ENCODE results near the gene DAP. TPM values are rescaled to one million over a fixed set of nuclear protein-coding genes. Genes with fewer than 3 reads are reported as not detected.

DAP gene
- total and polyA plus RNA-seq, 12 donors, result 27.4 to 197 (median 101) TPM

GRCh38 chr5:10743951-10744350 is 17.1 kb downstream of the DAP start:
- no peak for DNase-seq
- no peak overlapping the region for H3K27ac ChIP-seq
- intact Hi-C loops (cut with DNase I), result no loop called here
- H3K4me3 ChIP-seq, result no peak overlapping the region
- H3K36me3 ChIP-seq (replicated peaks in 1 of 2), result peaks cover 0 to 33% of the 10 kb centered on the region in 2 donors
- no peaks in the 10 kb centered on the region for H3K4me1 ChIP-seq (replicated peaks in 1 of 2)
- no peaks in the 10 kb centered on the region for H3K9me3 ChIP-seq (replicated peaks in 1 of 3)
- TF ChIP-seq CTCF (IDR thresholded peaks at IDR 0.05) (no peak), POLR2A (IDR thresholded peaks at IDR 0.05) (no peak)
- no peaks in the 10 kb centered on the region for H3K27me3 ChIP-seq

GRCh38 chr5:10743526-10743925 is 17.5 kb downstream of the DAP start:
- Histone ChIP-seq H3K36me3 (replicated peaks in 1 of 2) (peaks cover 0 to 33% of the 10 kb centered on the region in 2 donors), H3K27ac (no peak overlapping the region), H3K27me3 (no peaks in the 10 kb centered on the region), H3K4me1 (replicated peaks in 1 of 2) (no peaks in the 10 kb centered on the region), H3K9me3 (replicated peaks in 1 of 3) (no peaks in the 10 kb centered on the region), H3K4me3 (no peak overlapping the region)
- 75 to 87% (median 82%) methylated on average over 5 of the region's 5 CpGs for WGBS, 4 donors
- DNase-seq, result no peak
- TF ChIP-seq CTCF (IDR thresholded peaks at IDR 0.05), result no peak
- intact Hi-C loops (cut with DNase I), result no loop called here

- WGBS, 4 donors, result 90 to 96% (median 93%) methylated on average over 9 of the region's 9 CpGs
- Histone ChIP-seq H3K27me3 (no peaks in the 10 kb centered on the region), H3K9me3 (replicated peaks in 1 of 3) (no peaks in the 10 kb centered on the region), H3K4me1 (replicated peaks in 1 of 2) (no peaks in the 10 kb centered on the region), H3K36me3 (replicated peaks in 1 of 2) (peaks cover 0 to 19% of the 10 kb centered on the region in 2 donors), H3K27ac (no peak overlapping the region), H3K4me3 (no peak overlapping the region)
- no peak for TF ChIP-seq CTCF (IDR thresholded peaks at IDR 0.05)
- no peak for TF ChIP-seq POLR2A (IDR thresholded peaks at IDR 0.05)
- peak in 1 of 7 donors; percentile 1 for DNase-seq
- intact Hi-C loops (cut with DNase I), result no loop called here
Observed at GRCh38 chr5:10741661-10742060, 19.4 kb downstream of the DAP start.

GRCh38 chr5:10740384-10740783 is 20.6 kb downstream of the DAP start:
- intact Hi-C loops (cut with DNase I), result no loop called here
- DNase-seq, result no peak
- Histone ChIP-seq H3K27ac (no peak overlapping the region), H3K27me3 (no peaks in the 10 kb centered on the region), H3K4me3 (no peak overlapping the region), H3K36me3 (replicated peaks in 1 of 2) (peaks cover 0 to 10% of the 10 kb centered on the region in 2 donors), H3K9me3 (replicated peaks in 1 of 3) (no peaks in the 10 kb centered on the region), H3K4me1 (replicated peaks in 1 of 2) (peaks cover 0 to 5% of the 10 kb centered on the region in 2 donors)
- WGBS, 4 donors, result 67 to 98% (median 84%) methylated on average over 2 of the region's 2 CpGs
- TF ChIP-seq CTCF (IDR thresholded peaks at IDR 0.05), result no peak
- TF ChIP-seq POLR2A (IDR thresholded peaks at IDR 0.05), result no peak

Data from adrenal gland (tissue), 12 donors.